Duodenal mucosa (tissue), 2 donors: ENCODE measurements around the gene DKK3.
"Not testable (repeated sequence)": the region's sequence is repeated elsewhere in the genome, so short reads cannot be mapped to it uniquely, and the experiment has no call there.

Experiments
- H3K27ac ChIP-seq: one replicate; pipeline ENCODE4 v1.7.0; 2013; ENCODE audit warnings: low read depth, low read length
- H3K27me3 ChIP-seq, 2 donors: one replicate each; pipeline ENCODE4 v1.7.0; 2013; ENCODE audit warnings: low read length in 2 of 2, control low read depth in 1 of 2; ENCODE audit not compliant: insufficient read depth in 2 of 2, control insufficient read depth in 1 of 2
- H3K36me3 ChIP-seq, 2 donors: one replicate each; pipeline ENCODE4 v1.7.0; 2013; ENCODE audit warnings: low read length in 2 of 2, control low read depth in 1 of 2; ENCODE audit not compliant: insufficient read depth in 2 of 2, control insufficient read depth in 1 of 2
- H3K4me1 ChIP-seq, 2 donors: one replicate each; pipeline ENCODE4 v1.7.0; 2013; ENCODE audit warnings: low read length in 2 of 2, control low read depth in 1 of 2; ENCODE audit not compliant: insufficient read depth in 2 of 2, control insufficient read depth in 1 of 2
- H3K4me3 ChIP-seq, 2 donors: one replicate each; pipeline ENCODE4 v1.7.0; 2013; ENCODE audit warnings: low read length in 2 of 2, low read depth in 1 of 2
- H3K9ac ChIP-seq, 2 donors: one replicate each; pipeline ENCODE4 v1.7.0; 2013; ENCODE audit warnings: low read length in 2 of 2, low read depth in 1 of 2
- H3K9me3 ChIP-seq, 2 donors: one replicate each; pipeline ENCODE4 v1.7.0; 2013; ENCODE audit warnings: low read length in 2 of 2, control low read depth in 1 of 2; ENCODE audit not compliant: control insufficient read depth in 1 of 2

Gene DKK3

GRCh38 chr11:12046636-12047236 lies 38.3 kb upstream of the DKK3 start:
- Histone ChIP-seq H3K27ac (no peak overlapping the region), H3K9me3 (no peaks in the 10 kb centered on the region), H3K4me3 (no peak overlapping the region), H3K4me1 (peaks cover 0 to 8% of the 10 kb centered on the region in 2 donors), H3K36me3 (no peaks in the 10 kb centered on the region), H3K27me3 (no peaks in the 10 kb centered on the region), H3K9ac (no peak overlapping the region)

- Histone ChIP-seq H3K4me1 (peaks cover 0 to 8% of the 10 kb centered on the region in 2 donors), H3K4me3 (no peak overlapping the region), H3K27me3 (no peaks in the 10 kb centered on the region), H3K36me3 (no peaks in the 10 kb centered on the region), H3K9ac (no peak overlapping the region), H3K9me3 (no peaks in the 10 kb centered on the region), H3K27ac (no peak overlapping the region)
Observed at GRCh38 chr11:12045914-12046635, 37.6 kb upstream of the DKK3 start.

- Histone ChIP-seq H3K27ac (no peak overlapping the region), H3K9ac (no peak overlapping the region), H3K4me3 (no peak overlapping the region), H3K9me3 (no peaks in the 10 kb centered on the region), H3K27me3 (no peaks in the 10 kb centered on the region), H3K4me1 (peaks cover 0 to 8% of the 10 kb centered on the region in 2 donors), H3K36me3 (no peaks in the 10 kb centered on the region)
Observed at GRCh38 chr11:12044799-12045198, 36.4 kb upstream of the DKK3 start.

- H3K27ac ChIP-seq, result no peak overlapping the region
- H3K9me3 ChIP-seq, result no peaks in the 10 kb centered on the region
- H3K27me3 ChIP-seq, result no peaks in the 10 kb centered on the region
- H3K9ac ChIP-seq, result no peak overlapping the region
- peaks cover 0 to 8% of the 10 kb centered on the region in 2 donors for H3K4me1 ChIP-seq
- no peaks in the 10 kb centered on the region for H3K36me3 ChIP-seq
- H3K4me3 ChIP-seq, result no peak overlapping the region
Observed at GRCh38 chr11:12043959-12044791, 35.7 kb upstream of the DKK3 start.

GRCh38 chr11:12043221-12043620 lies 34.8 kb upstream of the DKK3 start:
- no peaks in the 10 kb centered on the region for H3K27me3 ChIP-seq
- H3K9me3 ChIP-seq, result no peaks in the 10 kb centered on the region
- H3K9ac ChIP-seq, result no peak overlapping the region
- no peaks in the 10 kb centered on the region for H3K36me3 ChIP-seq
- no peak overlapping the region for H3K4me3 ChIP-seq
- no peak overlapping the region for H3K27ac ChIP-seq
- peaks cover 0 to 8% of the 10 kb centered on the region in 2 donors for H3K4me1 ChIP-seq

- no peaks in the 10 kb centered on the region for H3K36me3 ChIP-seq
- H3K9ac ChIP-seq, result no peak overlapping the region
- no peaks in the 10 kb centered on the region for H3K9me3 ChIP-seq
- peaks cover 0 to 8% of the 10 kb centered on the region in 2 donors for H3K4me1 ChIP-seq
- no peak overlapping the region for H3K27ac ChIP-seq
- no peak overlapping the region for H3K4me3 ChIP-seq
- no peaks in the 10 kb centered on the region for H3K27me3 ChIP-seq
Observed at GRCh38 chr11:12042215-12042676, 33.8 kb upstream of the DKK3 start.

- H3K36me3 ChIP-seq, H3K27me3 ChIP-seq, H3K4me1 ChIP-seq, H3K27ac ChIP-seq, H3K9me3 ChIP-seq, H3K9ac ChIP-seq, H3K4me3 ChIP-seq: not testable (repeated sequence)
Observed at GRCh38 chr11:12040719-12041118, 32.3 kb upstream of the DKK3 start.

GRCh38 chr11:12032968-12033367 lies 24.5 kb upstream of the DKK3 start:
- Histone ChIP-seq H3K9ac (no peak overlapping the region), H3K9me3 (no peaks in the 10 kb centered on the region), H3K4me1 (no peaks in the 10 kb centered on the region), H3K4me3 (no peak overlapping the region), H3K36me3 (no peaks in the 10 kb centered on the region), H3K27ac (no peak overlapping the region), H3K27me3 (no peaks in the 10 kb centered on the region)

- H3K27me3 ChIP-seq, result no peaks in the 10 kb centered on the region
- H3K36me3 ChIP-seq, result no peaks in the 10 kb centered on the region
- no peaks in the 10 kb centered on the region for H3K9me3 ChIP-seq
- H3K27ac ChIP-seq, result no peak overlapping the region
- no peaks in the 10 kb centered on the region for H3K4me1 ChIP-seq
- H3K4me3 ChIP-seq, result no peak overlapping the region
- H3K9ac ChIP-seq, result no peak overlapping the region
Observed at GRCh38 chr11:12031856-12032544, 23.6 kb upstream of the DKK3 start.
